Nephron progenitor cell (in vitro differentiated cells): ENCODE data around the gene PCDHGA6.

ENCODE experiments used
- DNase-seq: peaks from one replicate; pipeline ENCODE4 v3.0.0; 2021
- H3K27ac Mint-ChIP-seq: 2 replicates; pipeline ENCODE4 v1.8.0; 2021; ENCODE audit warnings: mild to moderate bottlenecking, moderate library complexity, mixed read lengths
- H3K27me3 Mint-ChIP-seq: 2 replicates; pipeline ENCODE4 v1.8.0; 2021; ENCODE audit warnings: mild to moderate bottlenecking, low read depth, mixed read lengths; ENCODE audit not compliant: poor library complexity
- H3K36me3 Mint-ChIP-seq: 2 replicates; pipeline ENCODE4 v1.8.0; 2021; ENCODE audit warnings: low read depth, mixed read lengths
- H3K4me1 Mint-ChIP-seq: 2 replicates; pipeline ENCODE4 v1.8.0; 2021; ENCODE audit warnings: mixed read lengths
- H3K4me3 Mint-ChIP-seq: 2 replicates; pipeline ENCODE4 v1.8.0; 2021; ENCODE audit warnings: mild to moderate bottlenecking, moderate library complexity, mixed read lengths
- H3K9me3 Mint-ChIP-seq: 2 replicates; pipeline ENCODE4 v1.8.0; 2021; ENCODE audit warnings: mild to moderate bottlenecking, moderate library complexity, mixed read lengths
- TF ChIP-seq, protein P1 (sequence below): fragments of 200-600 bp; sonication (generic); IDR thresholded peaks from 2 replicates; pipeline ENCODE4 v1.5.0; 2021; ENCODE audit warnings: antibody characterized with exemption

PCDHGA6 gene

DNA sequence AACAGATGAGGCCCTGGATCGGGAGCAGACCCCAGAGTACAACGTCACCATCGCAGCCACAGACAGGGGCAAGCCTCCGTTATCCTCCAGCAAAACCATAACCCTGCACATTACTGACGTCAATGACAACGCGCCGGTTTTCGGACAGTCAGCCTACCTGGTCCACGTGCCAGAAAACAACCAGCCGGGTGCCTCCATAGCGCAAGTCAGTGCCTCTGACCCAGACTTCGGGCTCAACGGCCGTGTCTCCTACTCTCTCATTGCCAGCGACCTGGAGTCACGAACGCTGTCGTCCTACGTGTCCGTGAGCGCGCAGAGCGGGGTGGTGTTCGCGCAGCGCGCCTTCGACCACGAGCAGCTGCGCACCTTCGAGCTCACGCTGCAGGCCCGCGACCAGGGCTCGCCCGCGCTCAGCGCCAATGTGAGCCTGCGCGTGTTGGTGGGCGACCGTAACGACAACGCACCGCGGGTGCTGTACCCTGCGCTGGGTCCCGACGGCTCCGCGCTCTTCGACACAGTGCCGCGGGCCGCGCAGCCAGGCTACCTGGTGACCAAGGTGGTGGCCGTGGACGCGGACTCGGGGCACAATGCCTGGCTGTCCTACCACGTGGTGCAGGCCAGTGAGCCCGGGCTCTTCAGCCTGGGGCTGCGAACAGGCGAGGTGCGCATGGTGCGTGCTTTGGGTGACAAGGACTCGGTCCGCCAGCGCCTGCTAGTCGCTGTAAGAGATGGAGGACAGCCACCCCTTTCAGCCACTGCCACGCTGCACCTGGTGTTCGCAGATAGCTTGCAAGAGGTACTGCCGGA lies 45.6 kb downstream of the PCDHGA6 start:
- no peak overlapping the region for H3K27ac Mint-ChIP-seq
- peak overlapping the region; percentile 80 for H3K4me3 Mint-ChIP-seq
- H3K4me1 Mint-ChIP-seq: peaks cover 5% of the 10 kb centered on the region
- H3K27me3 Mint-ChIP-seq: peaks cover 17% of the 10 kb centered on the region
- no peak for DNase-seq
- TF ChIP-seq, protein P1, sequence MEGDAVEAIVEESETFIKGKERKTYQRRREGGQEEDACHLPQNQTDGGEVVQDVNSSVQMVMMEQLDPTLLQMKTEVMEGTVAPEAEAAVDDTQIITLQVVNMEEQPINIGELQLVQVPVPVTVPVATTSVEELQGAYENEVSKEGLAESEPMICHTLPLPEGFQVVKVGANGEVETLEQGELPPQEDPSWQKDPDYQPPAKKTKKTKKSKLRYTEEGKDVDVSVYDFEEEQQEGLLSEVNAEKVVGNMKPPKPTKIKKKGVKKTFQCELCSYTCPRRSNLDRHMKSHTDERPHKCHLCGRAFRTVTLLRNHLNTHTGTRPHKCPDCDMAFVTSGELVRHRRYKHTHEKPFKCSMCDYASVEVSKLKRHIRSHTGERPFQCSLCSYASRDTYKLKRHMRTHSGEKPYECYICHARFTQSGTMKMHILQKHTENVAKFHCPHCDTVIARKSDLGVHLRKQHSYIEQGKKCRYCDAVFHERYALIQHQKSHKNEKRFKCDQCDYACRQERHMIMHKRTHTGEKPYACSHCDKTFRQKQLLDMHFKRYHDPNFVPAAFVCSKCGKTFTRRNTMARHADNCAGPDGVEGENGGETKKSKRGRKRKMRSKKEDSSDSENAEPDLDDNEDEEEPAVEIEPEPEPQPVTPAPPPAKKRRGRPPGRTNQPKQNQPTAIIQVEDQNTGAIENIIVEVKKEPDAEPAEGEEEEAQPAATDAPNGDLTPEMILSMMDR: no peak
- peaks cover 97% of the 10 kb centered on the region for H3K36me3 Mint-ChIP-seq
- H3K9me3 Mint-ChIP-seq: peaks cover 97% of the 10 kb centered on the region

DNA sequence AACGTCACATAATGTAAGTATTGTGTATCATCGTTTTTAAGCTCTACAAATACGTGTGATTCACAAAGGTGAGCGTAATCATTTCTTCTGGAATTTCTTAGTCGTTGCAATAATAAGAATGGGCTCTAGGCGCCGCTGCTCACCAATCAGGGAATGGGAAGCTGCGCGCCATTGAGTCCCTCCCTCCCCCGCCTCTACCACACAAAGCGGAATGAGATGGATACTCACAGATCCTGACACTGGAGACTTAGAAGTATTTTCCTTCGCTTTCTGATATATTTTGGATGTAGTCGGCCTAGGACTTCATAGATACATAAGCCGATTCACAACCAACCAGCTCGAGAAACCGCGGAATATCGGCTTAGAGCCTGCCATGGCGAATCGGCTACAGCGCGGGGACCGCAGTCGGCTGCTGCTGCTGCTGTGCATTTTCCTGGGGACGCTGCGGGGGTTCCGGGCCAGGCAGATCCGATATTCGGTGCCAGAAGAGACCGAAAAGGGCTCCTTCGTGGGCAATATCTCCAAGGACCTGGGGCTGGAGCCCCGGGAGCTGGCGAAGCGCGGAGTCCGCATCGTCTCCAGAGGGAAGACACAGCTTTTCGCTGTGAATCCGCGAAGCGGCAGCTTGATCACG lies 47.3 kb downstream of the PCDHGA6 start, which contains the start of gene PCDHGA11:
PCDHGA11 (plus strand) TSS at position 197 of the 634 bp plus-strand sequence; CDS start at position 374, 177 bp downstream.
- Mint-ChIP-seq H3K4me3 (peak within 1 kb of the TSS; percentile 32), H3K27ac (no peak within 1 kb of the TSS), H3K36me3 (peaks cover 98% of the 10 kb centered on the region), H3K9me3 (peaks cover 97% of the 10 kb centered on the region), H3K4me1 (peaks cover 5% of the 10 kb centered on the region), H3K27me3 (peaks cover 14% of the 10 kb centered on the region)
- DNase-seq: no peak
- TF ChIP-seq, protein P1: no peak

- Mint-ChIP-seq H3K27ac (no peak overlapping the region), H3K9me3 (peaks cover 97% of the 10 kb centered on the region), H3K4me3 (no peak overlapping the region), H3K27me3 (peaks cover 14% of the 10 kb centered on the region), H3K36me3 (peaks cover 98% of the 10 kb centered on the region), H3K4me1 (peaks cover 5% of the 10 kb centered on the region)
- DNase-seq: no peak
- TF ChIP-seq, protein P1: no peak
Measured at GRCh38 chr5:141421489-141421855, 47.8 kb downstream of the PCDHGA6 start.

GRCh38 chr5:141422742-141423291 lies 49.1 kb downstream of the PCDHGA6 start:
- TF ChIP-seq, protein P1: no peak
- Mint-ChIP-seq H3K4me3 (no peak overlapping the region), H3K27me3 (peaks cover 13% of the 10 kb centered on the region), H3K4me1 (peaks cover 3% of the 10 kb centered on the region), H3K27ac (no peak overlapping the region), H3K36me3 (peaks cover 99% of the 10 kb centered on the region), H3K9me3 (peaks cover 98% of the 10 kb centered on the region)
- DNase-seq: no peak

DNA sequence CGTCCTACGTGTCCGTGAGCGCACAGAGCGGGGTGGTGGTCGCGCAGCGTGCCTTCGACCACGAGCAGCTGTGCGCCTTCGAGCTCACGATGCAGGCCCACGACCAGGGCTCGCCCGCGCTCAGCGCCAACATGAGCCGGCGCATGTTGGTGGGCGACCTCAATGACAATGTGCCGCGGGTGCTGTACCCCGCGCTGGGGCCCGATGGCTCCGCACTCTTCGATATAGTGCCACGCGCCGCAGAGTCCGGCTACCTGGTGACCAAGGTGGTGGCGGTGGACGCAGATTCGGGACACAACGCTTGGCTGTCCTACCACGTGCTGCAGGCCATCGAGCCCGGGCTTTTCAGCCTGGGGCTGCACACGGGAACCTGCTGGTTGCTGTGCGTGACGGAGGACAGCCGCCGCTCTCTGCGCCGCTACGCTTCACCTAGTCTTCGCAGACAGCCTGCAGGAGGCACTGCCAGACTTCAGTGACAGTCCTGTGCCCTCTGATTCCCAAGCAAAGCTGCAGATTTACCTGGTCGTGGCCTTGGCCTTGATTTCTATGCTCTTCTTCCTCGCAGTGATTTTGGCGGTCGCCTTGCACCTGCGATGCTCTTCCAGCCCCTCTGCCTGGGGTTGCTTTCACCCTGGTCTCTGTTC lies 54.2 kb downstream of the PCDHGA6 start:
- Mint-ChIP-seq H3K4me3 (peak overlapping the region; percentile 44), H3K9me3 (peaks cover 99% of the 10 kb centered on the region), H3K36me3 (peaks cover 98% of the 10 kb centered on the region), H3K27me3 (no peaks in the 10 kb centered on the region), H3K27ac (no peak overlapping the region), H3K4me1 (no peaks in the 10 kb centered on the region)
- no peak for DNase-seq
- TF ChIP-seq, protein P1: no peak
